Common myeloid progenitor, CD34-positive (primary cell): ENCODE results near the gene ZNF592.

Experiments used
- CTCF ChIA-PET: fragments of 350-600 bp; sonication (Branson Sonifier 250); formaldehyde crosslinking; loops from one replicate; lab custom pipeline; 2021; ENCODE audit warnings: antibody characterized with exemption; lab: Charles Lee
- POLR2A ChIA-PET: fragments of 350-600 bp; sonication (Branson Sonifier 250); formaldehyde crosslinking; loops from one replicate; lab custom pipeline; 2021; ENCODE audit warnings: antibody characterized with exemption; lab: Charles Lee
- DNase-seq, 3 donors: peaks; one replicate each; pipeline versions ENCODE4 v3.0.0 to v3.0.0-alpha.2; 2013
- H3K27ac ChIP-seq, 2 experiments: 1 replicate in 1 of 2; 2 replicates in 1 of 2; pipeline ENCODE4 v1.7.0; 2013; ENCODE audit warnings: inconsistent platforms in 2 of 2, low read length in 2 of 2, mild to moderate bottlenecking in 2 of 2, low read depth in 1 of 2, moderate library complexity in 1 of 2; ENCODE audit not compliant: severe bottlenecking in 2 of 2, insufficient read depth in 1 of 2, poor library complexity in 1 of 2
- H3K27me3 ChIP-seq, 5 experiments: replicated peaks in 2 of 5; 1 replicate in 3 of 5; 2 replicates in 2 of 5; pipeline versions ENCODE4 v1.6.1 to v1.7.0; 2013; ENCODE audit warnings: low read length in 4 of 5, mild to moderate bottlenecking in 2 of 5, moderate library complexity in 2 of 5, inconsistent platforms in 1 of 5; ENCODE audit not compliant: insufficient read depth in 5 of 5, control insufficient read depth in 4 of 5
- H3K36me3 ChIP-seq, 4 experiments: 1 replicate in 2 of 4; 2 replicates in 2 of 4; pipeline versions ENCODE4 v1.6.1 to v1.7.0; 2013; ENCODE audit warnings: low read length in 3 of 4, control low read depth in 1 of 4, mild to moderate bottlenecking in 1 of 4; ENCODE audit not compliant: control insufficient read depth in 4 of 4, insufficient read depth in 4 of 4
- H3K4me1 ChIP-seq, 4 experiments: 1 replicate in 3 of 4; 2 replicates in 1 of 4; pipeline versions ENCODE4 v1.6.1 to v1.7.1; 2013; ENCODE audit warnings: low read length in 3 of 4, mild to moderate bottlenecking in 3 of 4, control low read depth in 1 of 4, inconsistent platforms in 1 of 4, moderate library complexity in 1 of 4; ENCODE audit not compliant: control insufficient read depth in 4 of 4, insufficient read depth in 4 of 4; ENCODE audit errors: control extremely low read depth in 1 of 4
- H3K4me3 ChIP-seq, 7 experiments: 1 replicate in 4 of 7; 2 replicates in 3 of 7; pipeline versions ENCODE4 v1.5.1 to v1.7.0; 2013; ENCODE audit warnings: mild to moderate bottlenecking in 7 of 7, low read length in 6 of 7, moderate library complexity in 6 of 7, inconsistent platforms in 2 of 7, low read depth in 2 of 7, control low read depth in 1 of 7; ENCODE audit not compliant: insufficient read depth in 4 of 7, control insufficient read depth in 1 of 7; ENCODE audit errors: extremely low read depth in 1 of 7
- H3K9me3 ChIP-seq, 5 experiments: 1 replicate in 4 of 5; 2 replicates in 1 of 5; pipeline versions ENCODE4 v1.6.1 to v1.7.1; 2013; ENCODE audit warnings: low read length in 4 of 5, mild to moderate bottlenecking in 2 of 5, inconsistent platforms in 1 of 5, low read depth in 1 of 5, moderate library complexity in 1 of 5; ENCODE audit not compliant: control insufficient read depth in 4 of 5, insufficient read depth in 2 of 5; ENCODE audit errors: control extremely low read depth in 1 of 5
- WGBS: methylation state at CpG from one replicate; pipeline ENCODE4 v1.1.5; 2013; ENCODE audit not compliant: insufficient coverage; 5-methylcytosine and 5-hydroxymethylcytosine counted together

ZNF592 gene

GRCh38 chr15:84835661-84836337 is 87.4 kb downstream of the ZNF592 start:
- Histone ChIP-seq H3K27ac (no peak overlapping the region), H3K36me3 (no peaks in the 10 kb centered on the region), H3K4me3 (no peak overlapping the region), H3K27me3 (no peaks in the 10 kb centered on the region), H3K9me3 (no peaks in the 10 kb centered on the region), H3K4me1 (peaks cover 0 to 7% (median 2%) of the 10 kb centered on the region in 4 experiments)
- POLR2A ChIA-PET = no interaction called here
- 85% methylated on average over 4 of the region's 5 CpGs for WGBS
- no peak for DNase-seq
- CTCF ChIA-PET = interaction anchor here (0.5 to 2.0 kb wide), 2 partner anchors 10 to 41 kb away, joined by 3 to 5 read pairs; no protein-coding TSS in a partner anchor

GRCh38 chr15:84836844-84837243 is 88.5 kb downstream of the ZNF592 start:
- POLR2A ChIA-PET = no interaction called here
- H3K4me1 ChIP-seq = peaks cover 0 to 7% (median 2%) of the 10 kb centered on the region in 4 experiments
- H3K4me3 ChIP-seq = no peak overlapping the region
- WGBS = 67% methylated on average over 1 of the region's 1 CpG
- H3K27me3 ChIP-seq = no peaks in the 10 kb centered on the region
- CTCF ChIA-PET = interaction anchor here (1.8 to 2.0 kb wide), 2 partner anchors 9 to 11 kb away, joined by 5 to 8 read pairs; no protein-coding TSS in a partner anchor
- H3K9me3 ChIP-seq = no peaks in the 10 kb centered on the region
- no peaks in the 10 kb centered on the region for H3K36me3 ChIP-seq
- DNase-seq = no peak
- H3K27ac ChIP-seq = no peak overlapping the region

GRCh38 chr15:84839714-84840113 is 91.3 kb downstream of the ZNF592 start:
- Histone ChIP-seq H3K9me3 (no peaks in the 10 kb centered on the region), H3K36me3 (no peaks in the 10 kb centered on the region), H3K27me3 (no peaks in the 10 kb centered on the region), H3K27ac (no peak overlapping the region), H3K4me1 (no peaks in the 10 kb centered on the region), H3K4me3 (no peak overlapping the region)
- CTCF ChIA-PET = interaction anchor here (1.0 kb wide), 1 partner anchor 268 kb away, joined by 3 read pairs; no protein-coding TSS in a partner anchor
- no peak for DNase-seq
- POLR2A ChIA-PET = no interaction called here
- WGBS = 99% methylated on average over 22 of the region's 23 CpGs

GRCh38 chr15:84840255-84840654 is 91.9 kb downstream of the ZNF592 start:
- Histone ChIP-seq H3K9me3 (no peaks in the 10 kb centered on the region), H3K4me3 (no peak overlapping the region), H3K36me3 (no peaks in the 10 kb centered on the region), H3K27me3 (no peaks in the 10 kb centered on the region), H3K4me1 (no peaks in the 10 kb centered on the region), H3K27ac (no peak overlapping the region)
- ChIA-PET CTCF (interaction anchor here (1.0 kb wide), 1 partner anchor 269 kb away, joined by 3 read pairs; no protein-coding TSS in a partner anchor), POLR2A (no interaction called here)
- no peak for DNase-seq
- 95% methylated on average over 8 of the region's 10 CpGs for WGBS

GRCh38 chr15:84840741-84841429 is 92.5 kb downstream of the ZNF592 start:
- H3K36me3 ChIP-seq = no peaks in the 10 kb centered on the region
- no peaks in the 10 kb centered on the region for H3K4me1 ChIP-seq
- ChIA-PET POLR2A (no interaction called here), CTCF (no interaction called here)
- H3K27ac ChIP-seq = no peak overlapping the region
- DNase-seq = no peak
- no peaks in the 10 kb centered on the region for H3K27me3 ChIP-seq
- no peaks in the 10 kb centered on the region for H3K9me3 ChIP-seq
- WGBS = 100% methylated on average over 11 of the region's 12 CpGs
- no peak overlapping the region for H3K4me3 ChIP-seq

- POLR2A ChIA-PET = no interaction called here
Observed at GRCh38 chr15:84842781-84843180, 94.4 kb downstream of the ZNF592 start.

GRCh38 chr15:84844964-84845363 is 96.6 kb downstream of the ZNF592 start:
- Histone ChIP-seq H3K4me3 (no peak overlapping the region), H3K36me3 (no peaks in the 10 kb centered on the region), H3K27me3 (no peaks in the 10 kb centered on the region), H3K27ac (no peak overlapping the region), H3K4me1 (no peaks in the 10 kb centered on the region), H3K9me3 (peaks cover 1 to 15% (median 3%) of the 10 kb centered on the region in 5 experiments)
- no peak for DNase-seq
- POLR2A ChIA-PET = interaction anchor here (0.7 kb wide), 1 partner anchor 929 kb away, joined by 6 read pairs; no protein-coding TSS in a partner anchor
- 100% methylated on average over 2 of the region's 2 CpGs for WGBS
- CTCF ChIA-PET = interaction anchor here (1.2 kb wide), 1 partner anchor 33 kb away, joined by 3 read pairs; no protein-coding TSS in a partner anchor

More at GRCh38 chr15:84842781-84843180, 94.4 kb downstream of the ZNF592 start:
- H3K27ac ChIP-seq = no peak overlapping the region
- H3K9me3 ChIP-seq = peaks cover 0 to 13% (median 3%) of the 10 kb centered on the region in 5 experiments
- CTCF ChIA-PET = no interaction called here
- no peaks in the 10 kb centered on the region for H3K36me3 ChIP-seq
- no peak overlapping the region for H3K4me3 ChIP-seq
- WGBS = 100% methylated on average over 1 of the region's 1 CpG
- DNase-seq = no peak
- no peaks in the 10 kb centered on the region for H3K27me3 ChIP-seq
- no peaks in the 10 kb centered on the region for H3K4me1 ChIP-seq
